Gastrocnemius medialis (tissue), 4 donors: ENCODE measurements around the gene DCAF8. TPM values are rescaled to one million over a fixed set of nuclear protein-coding genes. Genes with fewer than 3 reads are reported as not detected.

Experiments used
- ATAC-seq, 2 donors: fragments of 150-250 bp; one replicate each; pipeline ENCODE4 v1.9.1; 2016
- DNase-seq, 2 donors: peaks; one replicate each; pipeline ENCODE4 v3.0.0-alpha.2; 2019
- H3K27ac ChIP-seq, 4 donors: fragments of 200-600 bp; sonication (generic); 1 replicate in 1 of 4; 2 replicates in 3 of 4; pipeline ENCODE4 v1.5.1; 2016 to 2018; ENCODE audit warnings: mild to moderate bottlenecking in 2 of 4, moderate library complexity in 1 of 4
- H3K27me3 ChIP-seq, 3 donors: fragments of 200-600 bp; sonication (generic) in 2 of 3; 1 replicate in 1 of 3; 2 replicates in 2 of 3; pipeline versions ENCODE4 v1.5.1 to v1.6.0; 2016 to 2019; ENCODE audit warnings: mild to moderate bottlenecking in 1 of 3, moderate library complexity in 1 of 3
- H3K36me3 ChIP-seq, 2 donors: fragments of 200-600 bp; sonication (generic) in 1 of 2; one replicate each; pipeline ENCODE4 v1.5.1; 2017 to 2018
- H3K4me1 ChIP-seq, 2 donors: fragments of 200-600 bp; sonication (generic) in 1 of 2; one replicate each; pipeline ENCODE4 v1.5.1; 2016 to 2017; ENCODE audit warnings: mild to moderate bottlenecking in 2 of 2
- H3K4me3 ChIP-seq, 4 donors: fragments of 200-600 bp; sonication (generic) in 3 of 4; 1 replicate in 1 of 4; 2 replicates in 3 of 4; pipeline ENCODE4 v1.5.1; 2016 to 2019; ENCODE audit warnings: mild to moderate bottlenecking in 2 of 4
- H3K9me3 ChIP-seq, 3 donors: fragments of 200-600 bp; sonication (generic) in 2 of 3; 1 replicate in 1 of 3; 2 replicates in 2 of 3; pipeline ENCODE4 v1.5.1; 2016 to 2019
- POLR2A ChIP-seq, 2 donors: fragments of 450-650 bp; IDR thresholded peaks; one replicate each; pipeline ENCODE4 v1.6.1; 2017; ENCODE audit warnings: antibody characterized with exemption in 2 of 2, mild to moderate bottlenecking in 2 of 2, moderate library complexity in 2 of 2
- in situ Hi-C, 4 donors: fragments of 200-750 bp; cut with MboI; loops; one replicate each; pipeline versions ENCODE4 v1.15.0 to v1.8.0; 2017; ENCODE audit warnings: low sequenced_read_pairs in 4 of 4
- intact Hi-C: fragments of 100-400 bp; cut with DNase I; formaldehyde crosslinking; loops from one replicate; pipeline ENCODE4 v1.15.1; 2023; ENCODE audit warnings: low total_unique reads
- total RNA-seq, 4 donors: library from RNA; depleted of rRNA; stranded (reverse); fragments of >200 nt; gene quantifications; one replicate each; pipeline versions ENCODE4 v1.1.0 to v1.2.3, GENCODE V29; 2016
- TF ChIP-seq, protein P1 (sequence below), 5 experiments: fragments of 450-650 bp in 3 of 5; fragments of 200-600 bp in 2 of 5; sonication (generic) in 2 of 5; IDR thresholded peaks in 4 of 5; conservative IDR thresholded peaks in 1 of 5; 1 replicate in 4 of 5; 2 replicates in 1 of 5; pipeline ENCODE4 v1.5.1; 2016 to 2019; ENCODE audit warnings: antibody characterized with exemption in 5 of 5, mild to moderate bottlenecking in 3 of 5, moderate library complexity in 3 of 5

Gene DCAF8
- total RNA-seq, 4 donors from 2014 or later: 170 to 208 (median 196) TPM

DNA sequence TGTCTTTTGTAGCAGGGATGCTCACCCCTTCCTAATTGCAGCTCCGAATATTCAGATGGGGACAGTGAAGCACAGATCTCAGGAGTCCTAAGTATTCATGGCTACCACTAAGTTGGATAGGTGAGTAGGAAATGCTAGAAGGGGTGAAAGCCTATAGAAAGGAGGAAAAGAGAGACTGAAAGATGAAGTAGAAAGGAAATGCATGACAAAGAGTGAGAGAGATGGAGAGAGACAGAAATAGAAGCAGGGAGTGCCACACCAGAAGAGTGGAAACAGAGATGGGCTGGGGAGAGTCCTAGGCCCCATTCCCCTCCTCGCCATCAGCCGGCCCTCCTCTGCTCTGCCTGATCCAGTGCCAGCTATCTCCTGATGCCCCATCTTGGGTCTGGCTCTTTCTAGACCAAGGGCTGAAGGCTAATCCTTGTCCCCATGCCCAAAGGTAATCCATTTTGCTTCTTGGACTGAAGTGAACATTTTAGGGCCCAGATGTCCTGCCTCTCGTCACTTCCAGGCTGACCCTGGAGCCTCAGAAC, 55.2 kb downstream of the DCAF8 start:
- intact Hi-C loops: loop anchor here (5.0 kb wide), 1 partner anchor 105 kb away; no protein-coding TSS in a partner anchor
- no peak overlapping the region for H3K4me3 ChIP-seq
- H3K36me3 ChIP-seq: peaks cover 0 to 13% of the 10 kb centered on the region in 2 donors
- no peak for ATAC-seq
- in situ Hi-C loops: no loop called here
- TF ChIP-seq, protein P1, sequence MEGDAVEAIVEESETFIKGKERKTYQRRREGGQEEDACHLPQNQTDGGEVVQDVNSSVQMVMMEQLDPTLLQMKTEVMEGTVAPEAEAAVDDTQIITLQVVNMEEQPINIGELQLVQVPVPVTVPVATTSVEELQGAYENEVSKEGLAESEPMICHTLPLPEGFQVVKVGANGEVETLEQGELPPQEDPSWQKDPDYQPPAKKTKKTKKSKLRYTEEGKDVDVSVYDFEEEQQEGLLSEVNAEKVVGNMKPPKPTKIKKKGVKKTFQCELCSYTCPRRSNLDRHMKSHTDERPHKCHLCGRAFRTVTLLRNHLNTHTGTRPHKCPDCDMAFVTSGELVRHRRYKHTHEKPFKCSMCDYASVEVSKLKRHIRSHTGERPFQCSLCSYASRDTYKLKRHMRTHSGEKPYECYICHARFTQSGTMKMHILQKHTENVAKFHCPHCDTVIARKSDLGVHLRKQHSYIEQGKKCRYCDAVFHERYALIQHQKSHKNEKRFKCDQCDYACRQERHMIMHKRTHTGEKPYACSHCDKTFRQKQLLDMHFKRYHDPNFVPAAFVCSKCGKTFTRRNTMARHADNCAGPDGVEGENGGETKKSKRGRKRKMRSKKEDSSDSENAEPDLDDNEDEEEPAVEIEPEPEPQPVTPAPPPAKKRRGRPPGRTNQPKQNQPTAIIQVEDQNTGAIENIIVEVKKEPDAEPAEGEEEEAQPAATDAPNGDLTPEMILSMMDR (IDR thresholded peaks at IDR 0.05 in 4 of 5, conservative IDR thresholded peaks at IDR 0.05 in 1 of 5): no peak
- TF ChIP-seq POLR2A (IDR thresholded peaks at IDR 0.05): no peak
- DNase-seq: no peak
- H3K27ac ChIP-seq: peak overlapping the region; percentile 84 to 93 (median 90)
- H3K9me3 ChIP-seq: no peaks in the 10 kb centered on the region
- H3K4me1 ChIP-seq: peaks cover 41 to 68% of the 10 kb centered on the region in 2 donors
- no peaks in the 10 kb centered on the region for H3K27me3 ChIP-seq

DNA sequence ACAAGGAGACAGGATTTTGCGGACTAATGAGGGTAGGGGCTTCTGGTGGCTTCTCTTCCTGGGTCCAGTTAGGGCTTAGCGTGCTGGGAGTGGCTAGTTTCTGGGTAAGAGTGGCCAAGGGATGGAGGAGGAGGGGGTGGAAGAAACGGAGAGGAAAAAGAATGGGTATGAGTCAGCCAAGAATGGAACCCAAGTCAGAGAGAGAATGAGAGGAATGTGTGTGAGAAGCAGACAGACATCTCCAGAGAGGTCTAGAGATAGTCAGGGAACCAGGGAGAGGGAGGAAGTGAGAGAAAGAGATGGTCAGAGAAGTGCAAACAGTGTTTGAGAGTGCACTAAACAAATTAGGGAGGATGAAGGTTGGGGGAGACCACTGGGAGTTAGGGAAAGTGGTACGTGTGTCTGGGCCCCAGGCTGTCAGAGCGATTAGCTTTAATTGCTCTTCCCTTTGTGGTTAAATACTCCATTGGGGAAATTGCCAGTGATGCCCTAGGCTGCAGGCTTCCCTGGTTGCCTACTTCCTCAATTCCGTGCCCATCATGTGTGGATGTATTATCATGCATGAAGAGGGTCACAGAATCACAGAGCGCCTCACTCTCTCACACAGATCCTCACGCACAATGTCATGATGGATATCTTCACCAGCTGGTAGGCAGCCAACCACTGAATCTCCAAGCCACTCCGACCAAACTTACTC, 55.8 kb downstream of the DCAF8 start:
- peaks cover 41 to 68% of the 10 kb centered on the region in 2 donors for H3K4me1 ChIP-seq

DNA sequence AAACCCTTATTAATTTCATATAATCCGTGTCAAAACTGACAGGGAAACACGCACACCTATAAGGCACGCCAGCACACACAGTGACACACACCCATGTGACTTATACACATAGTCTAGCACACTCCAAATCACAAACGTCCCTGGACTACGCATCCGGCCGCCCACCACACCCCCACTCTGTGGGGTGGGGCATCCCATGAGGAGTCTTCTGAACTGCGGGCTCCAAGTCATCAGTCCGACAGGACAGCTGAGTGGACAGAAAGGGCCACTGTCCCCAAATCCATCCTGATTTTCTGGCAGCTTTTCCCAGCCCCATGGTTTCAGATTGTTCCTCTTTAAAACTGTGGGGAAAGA, 56.3 kb downstream of the DCAF8 start:
- DNase-seq (no peak), ATAC-seq (peak; percentile 29 to 46)
- H3K36me3 ChIP-seq: peaks cover 0 to 8% of the 10 kb centered on the region in 2 donors
- intact Hi-C loops (loop anchor here (5.0 kb wide), 1 partner anchor 104 kb away; no protein-coding TSS in a partner anchor), in situ Hi-C loops (no loop called here)
- H3K27ac ChIP-seq: peak overlapping the region; percentile 84 to 93 (median 90)
- peak overlapping the region; percentile 73 to 94 (median 86) for H3K4me3 ChIP-seq
- H3K27me3 ChIP-seq: no peaks in the 10 kb centered on the region
- peaks cover 40 to 67% of the 10 kb centered on the region in 2 donors for H3K4me1 ChIP-seq
- H3K9me3 ChIP-seq: no peaks in the 10 kb centered on the region
- TF ChIP-seq, protein P1 (IDR thresholded peaks at IDR 0.05 in 4 of 5, conservative IDR thresholded peaks at IDR 0.05 in 1 of 5): no peak
- TF ChIP-seq POLR2A (IDR thresholded peaks at IDR 0.05): no peak

More for the DNA sequence above, 55.8 kb downstream of the DCAF8 start:
- TF ChIP-seq, protein P1 (IDR thresholded peaks at IDR 0.05 in 4 of 5, conservative IDR thresholded peaks at IDR 0.05 in 1 of 5): no peak
- no peak for TF ChIP-seq POLR2A (IDR thresholded peaks at IDR 0.05)
- H3K4me3 ChIP-seq: peak overlapping the region; percentile 73 to 94 (median 86)
- H3K27me3 ChIP-seq: no peaks in the 10 kb centered on the region
- no peak for ATAC-seq
- in situ Hi-C loops: no loop called here
- peak overlapping the region; percentile 84 to 93 (median 90) for H3K27ac ChIP-seq
- H3K9me3 ChIP-seq: no peaks in the 10 kb centered on the region
- peaks cover 0 to 12% of the 10 kb centered on the region in 2 donors for H3K36me3 ChIP-seq
- no peak for DNase-seq
- intact Hi-C loops: loop anchor here (5.0 kb wide), 1 partner anchor 104 kb away; no protein-coding TSS in a partner anchor

DNA sequence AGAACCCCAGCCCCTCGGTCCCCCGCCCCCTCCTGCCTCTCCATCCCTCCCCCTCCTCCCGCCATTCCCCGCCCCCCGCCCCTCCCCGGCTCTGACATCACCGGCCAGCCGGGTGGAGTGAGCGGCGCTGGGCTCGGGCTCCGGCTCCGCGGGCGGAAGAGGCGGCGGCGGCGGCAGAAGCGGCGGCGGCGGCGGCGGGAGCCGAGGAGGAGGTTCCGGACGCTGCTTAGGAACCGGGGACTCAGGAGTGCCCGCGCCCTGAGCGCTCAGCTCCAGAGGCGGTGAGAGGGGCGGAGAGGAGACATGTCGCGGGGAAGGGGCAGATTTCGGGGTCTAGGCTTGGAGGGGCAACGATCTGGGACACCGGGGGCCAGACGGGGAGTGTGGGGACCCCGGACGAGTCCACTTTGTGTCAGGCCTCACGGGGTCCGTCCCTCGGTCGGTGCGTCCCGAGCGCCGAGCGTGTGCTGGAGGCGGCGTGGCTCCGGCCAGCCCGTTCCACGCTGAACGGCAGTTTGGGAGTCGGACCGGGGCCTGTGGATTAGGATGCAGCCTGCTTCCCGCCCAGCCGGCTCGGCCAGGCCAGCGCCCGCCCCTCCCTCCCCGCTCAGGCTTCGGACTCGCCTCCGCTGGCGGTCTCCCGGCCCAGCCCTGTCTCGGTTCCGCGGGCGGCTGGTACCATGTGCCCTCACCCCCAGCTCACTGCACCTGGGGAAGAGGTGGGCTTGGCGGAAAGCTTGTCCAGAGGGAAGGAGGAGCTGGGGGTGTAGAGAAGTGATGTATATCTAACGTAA, 56.9 kb downstream of the DCAF8 start, which contains the start of gene PEA15:
PEA15 (plus strand) TSS at position 143 of the 794 bp plus-strand sequence. CDS start 6,161 bp downstream, outside the sequence.
- Histone ChIP-seq H3K27me3 (no peaks in the 10 kb centered on the region), H3K4me1 (peaks cover 35 to 61% of the 10 kb centered on the region in 2 donors), H3K27ac (peak within 1 kb of the TSS; percentile 84 to 93 (median 90)), H3K9me3 (no peaks in the 10 kb centered on the region), H3K4me3 (peak within 1 kb of the TSS; percentile 73 to 94 (median 86)), H3K36me3 (peaks cover 0 to 6% of the 10 kb centered on the region in 2 donors)
- TF ChIP-seq, protein P1 (IDR thresholded peaks at IDR 0.05 in 4 of 5, conservative IDR thresholded peaks at IDR 0.05 in 1 of 5): no peak
- peak; percentile 69 to 76 for TF ChIP-seq POLR2A (IDR thresholded peaks at IDR 0.05)
- peak; percentile 61 to 66 for ATAC-seq
- in situ Hi-C loops: no loop called here
- peak in 1 of 2 donors; percentile 54 for DNase-seq
- intact Hi-C loops: loop anchor here (5.0 kb wide), 1 partner anchor 103 kb away; no protein-coding TSS in a partner anchor
